Adrenal gland (tissue), 12 donors: Measurements from ENCODE around the gene FNDC3B. TPM values are rescaled to one million over a fixed set of nuclear protein-coding genes. Genes with fewer than 3 reads are reported as not detected.
A peak's percentile ranks its signal among the peaks of the same experiment; 100 is the strongest.

Experiments used
- DNase-seq, 7 donors: peaks; one replicate each; pipeline ENCODE4 v3.0.0-alpha.2; 2019 to 2020
- H3K27ac ChIP-seq, 5 donors: fragments of 200-600 bp; sonication (generic) in 4 of 5; 1 replicate in 3 of 5; 2 replicates in 2 of 5; pipeline versions ENCODE4 v1.5.1 to v1.8.0; 2016 to 2020; ENCODE audit warnings: mild to moderate bottlenecking in 1 of 5
- H3K27me3 ChIP-seq: fragments of 200-600 bp; 2 replicates; pipeline ENCODE4 v1.8.0; 2021
- H3K36me3 ChIP-seq, 2 donors: fragments of 200-600 bp; replicated peaks in 1 of 2; 1 replicate in 1 of 2; 2 replicates in 1 of 2; pipeline versions ENCODE4 v1.5.1 to v1.8.0; 2018 to 2022
- H3K4me1 ChIP-seq, 2 donors: fragments of 200-600 bp; replicated peaks in 1 of 2; 1 replicate in 1 of 2; 2 replicates in 1 of 2; pipeline versions ENCODE4 v1.5.1 to v1.8.0; 2018 to 2021
- H3K4me3 ChIP-seq, 4 donors: fragments of 200-600 bp; sonication (generic) in 3 of 4; one replicate each; pipeline ENCODE4 v1.5.1; 2016 to 2018
- H3K9me3 ChIP-seq, 3 donors: fragments of 200-600 bp; sonication (generic) in 1 of 3; replicated peaks in 1 of 3; 1 replicate in 2 of 3; 2 replicates in 1 of 3; pipeline versions ENCODE4 v1.5.1 to v1.8.0; 2016 to 2021
- CTCF ChIP-seq, 6 experiments: fragments of 450-650 bp in 4 of 6; fragments of 200-600 bp in 2 of 6; sonication (generic) in 1 of 6; IDR thresholded peaks; 1 replicate in 5 of 6; 2 replicates in 1 of 6; pipeline versions ENCODE4 v1.5.1 to v1.8.0; 2016 to 2021; ENCODE audit warnings: antibody characterized with exemption in 6 of 6, mild to moderate bottlenecking in 2 of 6, moderate library complexity in 1 of 6
- POLR2A ChIP-seq, 2 donors: fragments of 450-650 bp; IDR thresholded peaks; one replicate each; pipeline ENCODE4 v1.6.1; 2017; ENCODE audit warnings: antibody characterized with exemption in 2 of 2, mild to moderate bottlenecking in 2 of 2, moderate library complexity in 1 of 2
- WGBS, 4 donors: extraction: QIAGEN DNeasy Blood & Tissue Kit in 2 of 4; methylation state at CpG; one replicate each; pipeline versions ENCODE4 v1.1.5 to v1.1.7; 2013 to 2017; 5-methylcytosine and 5-hydroxymethylcytosine counted together
- intact Hi-C, 2 donors: fragments of 100-400 bp; cut with DNase I; formaldehyde crosslinking; loops; one replicate each; pipeline versions ENCODE4 v1.14.1 to v1.15.0; 2022 to 2023
- polyA plus RNA-seq, 3 donors: library from polyadenylated mRNA; stranded (reverse); fragments of 200-250 nt in 2 of 3; fragments of 350-450 nt in 1 of 3; fragmentation: Illumina TruSeq in 1 of 3; extraction: RNeasy Lipid Tissue Mini Kit (QIAGEN cat#74804) in 1 of 3; gene quantifications; one replicate each; pipeline ENCODE4 v1.2.3, GENCODE V29; 2013 to 2014
- total RNA-seq, 9 donors: library from RNA; depleted of rRNA in 4 of 9; stranded (reverse); fragments of >200 nt in 4 of 9; fragments of 120-200 nt in 1 of 9; fragmentation: NEBNext Ultra II Directional in 1 of 9; extraction: Animal tissue kit (Norgen Biotek cat#: 25700) in 1 of 9; gene quantifications; one replicate each; pipeline versions ENCODE4 v1.1.0 to v1.2.4, GENCODE V29; 2013 to 2023
- donor health status: healthy with polysubstance abuse.
- donor health status: Bipolar disorder and iron deficiency.
- donor health status: DM: yes; HTN: yes; CAD: no.
- donor health status: DM: no; HTN: no; CAD: no.
- donor health status: DM: no; HTN: no; CAD: no.
- donor health status: DM: yes; HTN: yes; CAD: no.

FNDC3B gene
- total and polyA plus RNA-seq, 12 donors = 9.9 to 228 (median 105) TPM

GRCh38 chr3:172063456-172064432, 24.4 kb downstream of the FNDC3B start:
- H3K27ac ChIP-seq = peak overlapping the region in 1 of 5 donors; percentile 3
- intact Hi-C loops = no loop called here

GRCh38 chr3:172065527-172065926, 26.1 kb downstream of the FNDC3B start:
- Histone ChIP-seq H3K4me1 (peaks cover 31 to 80% of the 10 kb centered on the region in 2 donors), H3K36me3 (no peaks in the 10 kb centered on the region), H3K9me3 (no peaks in the 10 kb centered on the region), H3K27me3 (no peaks in the 10 kb centered on the region), H3K4me3 (no peak overlapping the region), H3K27ac (no peak overlapping the region)
- DNase-seq = peak in 1 of 7 donors; percentile 23
- intact Hi-C loops = no loop called here
- TF ChIP-seq CTCF (IDR thresholded peaks at IDR 0.05) (no peak), POLR2A (IDR thresholded peaks at IDR 0.05) (no peak)
- 0 to 13% (median 5%) methylated on average over 1 of the region's 1 CpG for WGBS, 4 donors

More at GRCh38 chr3:172063456-172064432, 24.4 kb downstream of the FNDC3B start:
- WGBS, 4 donors = 79 to 86% (median 83%) methylated on average over 6 to 7 of the region's 7 CpGs
- TF ChIP-seq POLR2A (IDR thresholded peaks at IDR 0.05) (no peak), CTCF (IDR thresholded peaks at IDR 0.05) (no peak)
- Histone ChIP-seq H3K36me3 (no peaks in the 10 kb centered on the region), H3K9me3 (no peaks in the 10 kb centered on the region), H3K27me3 (no peaks in the 10 kb centered on the region), H3K4me3 (no peak overlapping the region), H3K4me1 (peaks cover 18 to 73% of the 10 kb centered on the region in 2 donors)
- no peak for DNase-seq

GRCh38 chr3:172065967-172066762, 26.8 kb downstream of the FNDC3B start:
- no peak for DNase-seq
- TF ChIP-seq CTCF (IDR thresholded peaks at IDR 0.05) = no peak
- no peak for TF ChIP-seq POLR2A (IDR thresholded peaks at IDR 0.05)
- intact Hi-C loops = no loop called here
- Histone ChIP-seq H3K36me3 (no peaks in the 10 kb centered on the region), H3K9me3 (no peaks in the 10 kb centered on the region), H3K27ac (peak overlapping the region in 2 of 5 donors; percentile 30 to 31), H3K27me3 (no peaks in the 10 kb centered on the region), H3K4me1 (peaks cover 38 to 86% of the 10 kb centered on the region in 2 donors), H3K4me3 (no peak overlapping the region)
- 67 to 74% (median 69%) methylated on average over 7 of the region's 7 CpGs for WGBS, 4 donors
